Tongue (tissue), 2 donors: ENCODE results near the gene LAMA4. TPM values are rescaled to one million over a fixed set of nuclear protein-coding genes. Genes with fewer than 3 reads are reported as not detected.
A peak's percentile ranks its signal among the peaks of the same experiment; 100 is the strongest.

Experiments
- DNase-seq: peaks from one replicate; pipeline ENCODE4 v3.0.0-alpha.2; 2015
- total RNA-seq: library from RNA; depleted of rRNA; stranded (reverse); fragments of >200 nt; gene quantifications from one replicate; pipeline ENCODE4 v1.2.3, GENCODE V29; 2014

Gene LAMA4
- total RNA-seq, 1 donor from 2014 or later = 247 TPM

DNA sequence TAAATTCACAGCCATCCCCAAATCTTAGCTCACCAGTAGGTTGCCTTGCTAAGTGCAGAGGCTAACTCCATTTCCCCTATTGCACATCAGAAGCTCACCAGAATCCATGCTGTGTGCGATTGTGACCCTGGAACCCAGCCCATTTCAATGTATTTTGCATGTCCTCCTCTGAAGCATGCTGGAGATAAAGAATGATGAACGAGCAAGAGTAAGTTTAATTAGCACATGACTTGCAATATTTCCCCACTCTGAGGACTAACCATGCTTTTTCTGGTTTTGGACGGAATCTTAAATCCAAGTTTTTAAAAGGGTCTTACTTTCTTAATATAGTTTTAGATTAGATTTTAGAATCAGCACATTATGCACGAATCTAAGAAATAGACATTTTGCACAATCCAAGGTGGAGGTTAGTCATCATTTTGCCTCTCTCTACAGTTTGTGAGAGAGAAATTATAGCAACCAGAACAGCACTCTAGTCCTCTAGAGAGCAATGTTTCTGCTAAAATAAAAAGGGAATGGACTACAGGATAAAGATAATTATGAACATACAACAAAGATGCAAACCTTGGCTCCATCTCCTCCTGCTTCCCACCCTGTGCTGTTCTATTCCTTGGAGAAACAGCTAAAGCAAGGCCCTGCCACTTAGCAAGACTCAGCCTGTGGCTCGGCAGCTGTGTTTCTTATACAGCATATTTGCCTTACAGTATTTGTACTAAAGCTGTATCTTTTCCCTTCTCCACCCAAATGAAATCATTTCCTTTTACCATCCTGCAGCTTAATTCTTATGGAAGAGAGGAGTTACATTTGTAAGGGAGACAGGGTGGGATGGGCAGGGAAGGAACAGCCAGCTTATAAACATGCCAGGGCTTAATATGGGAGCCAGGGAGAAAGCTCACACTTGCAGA lies 24.9 kb upstream of the LAMA4 start:
- DNase-seq = peak; percentile 80

DNA sequence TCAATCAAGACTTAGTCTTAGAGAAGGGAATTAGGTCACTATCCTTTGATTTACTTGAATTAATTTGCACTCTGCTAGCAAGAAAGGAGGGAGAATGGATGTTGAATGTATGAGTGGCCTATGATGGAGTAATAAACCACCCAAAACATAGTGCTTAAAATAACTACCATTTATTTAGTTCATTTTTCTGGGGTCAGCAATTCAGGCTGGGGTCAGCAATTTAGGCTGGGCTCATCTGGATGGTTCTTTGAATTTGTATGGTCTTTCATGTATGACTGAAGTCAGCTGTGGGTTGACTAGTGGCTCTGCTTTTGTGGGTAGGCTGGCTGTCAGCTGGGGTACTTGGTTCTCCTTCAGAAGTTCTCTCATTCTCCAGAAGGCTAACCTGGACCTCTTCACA lies 21.0 kb upstream of the LAMA4 start:
- no peak for DNase-seq

DNA sequence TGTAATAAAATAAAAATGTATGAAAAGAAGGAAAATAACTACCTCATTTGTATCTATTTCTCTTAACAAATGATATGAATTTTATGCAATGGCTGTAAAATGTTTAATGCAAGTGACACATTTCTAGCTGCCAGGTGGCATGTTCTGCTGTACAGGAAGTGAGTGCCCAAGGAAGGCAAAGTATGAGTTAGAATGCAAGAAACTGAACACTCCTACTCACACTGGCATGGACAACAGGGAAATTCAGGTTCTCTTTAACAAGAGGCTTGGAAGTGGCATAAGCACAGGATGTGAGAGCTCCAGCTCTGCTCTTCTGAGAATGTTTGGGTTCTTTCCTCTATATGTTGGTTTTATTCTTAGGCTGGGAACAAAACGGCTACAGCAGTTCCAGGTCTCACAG lies 20.4 kb upstream of the LAMA4 start:
- DNase-seq = no peak

DNA sequence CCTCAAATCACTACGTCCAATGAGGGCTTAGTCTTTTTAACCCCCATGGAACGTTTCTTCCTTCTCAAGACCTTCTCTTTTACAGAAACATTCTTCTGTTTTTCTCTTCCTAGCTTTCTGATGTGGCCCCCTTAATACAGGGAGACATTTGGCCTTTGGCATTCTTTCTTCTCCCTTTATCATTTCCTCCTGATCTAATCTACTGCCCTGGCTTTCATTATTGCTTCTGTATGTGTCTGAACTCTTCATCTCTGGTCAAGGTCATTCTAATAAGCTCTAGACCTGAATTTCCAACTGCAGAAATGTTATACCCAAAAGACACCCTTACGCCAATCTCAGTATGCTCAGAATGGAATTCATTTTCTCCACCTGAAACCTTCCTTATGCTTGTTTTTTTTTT lies 18.4 kb upstream of the LAMA4 start:
- no peak for DNase-seq

DNA sequence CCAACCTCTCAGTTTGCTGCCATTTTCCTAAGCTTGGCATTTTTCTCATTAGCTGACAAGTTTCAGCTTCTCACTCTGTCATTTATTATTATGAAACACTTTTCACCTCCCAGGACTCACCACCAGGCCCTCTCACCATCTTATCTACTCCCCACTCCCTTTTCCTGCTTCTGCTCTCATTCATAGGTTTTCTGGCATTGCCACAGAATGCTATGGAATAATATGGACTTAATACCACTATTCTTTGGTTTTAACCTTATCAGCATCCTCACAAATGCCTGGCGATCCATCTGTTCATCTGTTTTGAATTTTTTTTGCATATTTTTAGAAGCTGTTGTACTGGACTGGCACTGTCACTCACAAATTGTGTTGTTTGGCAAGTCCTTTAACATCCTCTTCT lies 16.4 kb upstream of the LAMA4 start:
- no peak for DNase-seq

DNA sequence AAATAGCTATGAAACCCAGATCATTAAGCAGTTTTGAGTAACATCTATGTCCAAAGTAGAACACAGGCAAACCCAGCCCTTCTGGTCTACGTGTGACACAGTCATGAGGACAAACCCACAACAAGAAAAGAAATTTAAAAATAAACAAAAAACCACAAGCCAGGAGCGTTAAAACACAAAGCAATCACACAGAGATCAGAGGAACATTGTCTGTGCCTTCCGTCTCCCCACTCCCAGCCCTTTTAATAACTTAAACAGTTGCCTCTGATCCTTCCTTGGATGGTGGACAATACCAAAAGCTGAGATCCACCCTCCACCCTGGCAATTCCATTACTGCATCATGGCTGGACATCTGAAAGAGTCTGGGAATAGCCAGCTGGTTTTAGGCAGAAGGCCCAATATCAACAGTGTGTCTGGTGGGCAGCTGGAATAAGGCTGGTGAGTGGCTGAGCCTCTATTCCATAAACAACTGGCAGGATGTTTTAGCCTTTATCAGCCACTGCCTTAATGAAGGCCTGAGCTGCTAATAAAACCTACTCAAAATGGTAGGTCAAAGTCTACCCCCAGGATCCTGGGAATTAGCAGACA lies 15.7 kb upstream of the LAMA4 start:
- DNase-seq = peak; percentile 59

DNA sequence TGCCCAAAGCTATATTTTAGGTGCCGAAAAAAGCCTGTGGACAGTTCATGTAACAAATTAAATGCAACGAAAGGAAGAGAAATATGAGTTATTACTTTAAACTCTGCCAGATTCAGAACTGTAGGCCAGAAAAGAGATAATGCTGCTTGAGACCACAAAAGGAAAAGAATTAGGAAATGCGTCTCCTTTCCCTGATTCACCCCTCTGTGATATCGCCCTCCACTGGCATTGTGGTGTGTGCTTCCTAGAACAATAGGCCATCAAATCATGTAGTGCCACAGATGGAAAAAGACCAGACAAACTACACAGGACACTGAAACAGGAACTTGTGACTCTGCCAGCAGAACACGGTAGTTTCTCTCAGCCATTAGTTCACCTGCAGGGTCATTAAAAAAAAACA lies 14.7 kb upstream of the LAMA4 start:
- DNase-seq = no peak

DNA sequence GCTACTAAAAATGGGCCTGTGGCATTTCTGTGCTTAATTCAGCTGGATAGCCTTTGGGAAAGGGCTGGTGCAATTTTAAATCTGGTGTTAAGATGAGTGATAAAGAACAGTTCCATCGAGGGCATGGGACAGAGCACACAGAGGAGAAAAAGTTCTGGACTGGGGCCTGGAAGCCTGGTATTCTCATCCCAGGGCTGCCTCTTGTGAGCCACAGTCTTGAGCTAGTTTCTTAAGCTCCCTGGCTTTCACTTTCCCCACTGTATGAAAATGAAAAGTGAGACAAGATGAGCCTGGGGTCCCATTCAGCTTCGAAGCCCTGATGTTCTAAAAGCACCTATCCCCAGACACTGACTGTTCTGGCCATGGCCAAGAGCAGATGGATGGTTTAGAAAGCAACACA lies 14.3 kb upstream of the LAMA4 start:
- DNase-seq = no peak

DNA sequence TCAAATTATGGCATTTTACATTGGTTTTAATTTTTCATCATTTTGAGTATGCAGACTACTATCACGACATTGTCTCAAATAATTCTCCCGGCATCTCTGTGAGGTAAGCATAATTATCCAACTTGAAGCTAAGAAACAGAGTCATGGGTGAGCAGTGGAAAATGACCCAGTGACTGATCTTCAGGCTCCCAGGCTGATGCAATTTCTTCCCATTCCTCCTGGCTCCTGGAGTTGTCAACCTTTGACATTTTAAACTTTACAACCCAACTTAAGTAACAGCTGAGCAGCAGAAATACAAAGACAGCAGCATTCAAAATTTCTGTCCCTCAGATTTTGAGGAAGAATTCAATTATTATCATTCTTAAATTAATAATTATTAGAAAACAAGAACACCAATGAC lies 13.7 kb upstream of the LAMA4 start:
- no peak for DNase-seq

DNA sequence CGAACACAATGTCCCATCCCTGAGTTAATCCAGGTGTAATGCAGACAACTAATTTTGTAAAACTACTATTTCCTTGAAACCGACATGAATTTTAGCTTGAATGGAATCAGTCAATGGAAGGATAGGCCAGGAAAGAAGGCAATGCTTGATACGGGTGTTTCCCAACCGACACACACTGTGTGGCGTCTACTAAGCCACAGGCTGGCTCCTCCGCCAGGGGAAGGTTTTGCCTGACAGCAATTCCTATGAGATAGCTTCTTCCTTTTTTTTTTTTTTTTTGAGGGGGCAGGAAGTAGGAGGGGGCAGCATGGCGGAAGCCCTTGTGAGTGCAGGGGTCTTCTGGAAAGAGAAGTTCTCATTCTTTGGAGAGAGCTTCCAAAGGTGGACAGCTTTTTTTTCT lies 12.0 kb upstream of the LAMA4 start:
- DNase-seq = no peak

DNA sequence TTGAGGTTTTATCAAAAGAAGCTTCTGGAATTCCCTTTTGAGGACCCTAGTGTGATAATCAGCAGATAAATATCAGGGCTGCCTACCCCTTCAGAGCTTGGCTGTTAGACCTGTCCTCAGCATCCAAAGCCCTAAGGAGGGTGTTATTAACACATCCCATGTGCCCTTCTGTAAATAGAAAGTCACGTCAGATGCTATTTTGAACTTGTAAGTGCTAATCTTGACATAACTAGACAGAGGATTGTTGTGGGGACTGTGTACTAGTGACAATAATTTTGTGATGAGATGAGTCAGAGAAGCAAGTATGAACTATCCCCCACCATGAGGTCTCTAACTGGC lies 4.9 kb upstream of the LAMA4 start:
- DNase-seq = peak; percentile 64

DNA sequence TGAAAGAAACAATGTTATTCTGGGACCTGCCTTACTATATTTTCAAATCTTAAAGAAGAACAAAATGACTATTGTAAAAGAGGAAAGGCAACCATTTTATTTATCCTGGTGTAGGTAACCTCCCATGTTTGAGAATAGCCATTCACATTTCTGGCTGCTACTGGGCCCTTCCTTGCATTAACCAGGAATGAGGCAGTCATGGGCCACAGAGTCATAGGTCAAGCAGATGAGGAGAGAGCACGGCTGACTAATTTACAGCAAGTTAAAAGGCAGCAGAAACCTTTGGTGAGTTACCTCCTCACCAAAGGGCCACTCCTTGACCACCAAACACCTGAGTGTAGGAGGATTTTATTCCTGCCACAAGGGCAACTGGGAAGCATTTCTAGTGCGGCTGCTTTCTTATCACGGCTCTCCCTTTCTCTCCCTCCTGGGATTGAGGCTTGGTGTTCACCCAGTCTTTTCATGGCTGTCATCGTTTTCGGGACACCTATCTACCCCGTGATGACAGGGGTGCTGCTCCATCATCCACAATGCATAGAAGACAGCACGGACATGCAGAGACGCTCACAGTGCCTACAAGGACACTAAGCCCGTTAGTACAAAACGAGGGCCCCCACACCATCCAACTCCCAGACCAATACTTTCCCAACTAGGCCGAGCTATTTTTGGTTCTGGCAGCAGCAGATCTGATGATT lies 4.4 kb upstream of the LAMA4 start:
- DNase-seq = no peak

DNA sequence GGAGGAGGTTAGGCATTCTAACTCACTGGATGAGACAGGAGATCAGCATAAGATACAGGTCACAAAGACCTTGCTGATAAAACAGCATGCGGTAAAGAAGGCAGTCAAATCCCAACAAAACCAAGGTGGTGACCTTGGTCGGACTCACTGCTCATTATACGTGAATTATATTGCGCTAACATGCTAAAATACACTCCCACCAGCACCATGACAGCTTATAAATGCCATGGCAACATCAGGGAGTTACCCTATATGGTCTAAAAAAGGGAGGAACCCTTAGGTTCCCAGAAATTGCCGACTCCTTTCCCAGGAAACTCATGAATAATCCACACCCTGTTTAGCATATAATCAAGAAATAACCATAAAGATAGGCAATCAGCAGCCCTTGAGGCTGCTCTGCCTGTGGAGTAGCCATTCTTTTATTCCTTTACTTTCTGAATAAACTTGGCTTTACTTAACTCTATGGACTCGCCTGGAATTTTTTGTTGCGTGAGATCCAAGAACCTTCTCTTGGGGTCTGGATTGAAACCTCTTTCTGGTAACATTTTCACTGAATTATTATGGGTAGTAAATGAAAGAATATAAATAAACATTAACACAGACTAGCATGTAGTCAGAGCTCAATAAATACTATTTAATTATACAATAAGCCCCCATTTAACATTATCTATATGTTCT lies 3.0 kb upstream of the LAMA4 start:
- DNase-seq = no peak

DNA sequence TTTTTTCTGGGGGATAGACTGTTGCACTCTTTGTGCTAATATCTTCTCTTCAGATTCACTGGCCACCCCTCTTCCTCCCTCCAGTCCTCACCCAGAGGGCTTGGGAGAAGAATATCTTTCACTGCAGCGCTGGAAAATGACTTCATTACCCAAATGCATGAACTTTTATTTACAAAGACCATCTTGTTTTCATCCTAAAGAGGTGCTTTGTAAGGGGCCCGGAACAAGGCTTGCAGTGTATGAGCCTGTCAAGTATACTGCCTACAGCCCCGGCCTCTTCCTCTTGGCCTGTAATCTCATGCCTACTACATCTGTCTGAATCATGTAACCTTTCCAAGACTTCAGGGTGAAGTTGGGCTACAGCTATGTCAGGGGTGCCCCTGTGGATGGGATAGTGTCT lies 554 bp upstream of the LAMA4 start:
- DNase-seq = peak; percentile 68

DNA sequence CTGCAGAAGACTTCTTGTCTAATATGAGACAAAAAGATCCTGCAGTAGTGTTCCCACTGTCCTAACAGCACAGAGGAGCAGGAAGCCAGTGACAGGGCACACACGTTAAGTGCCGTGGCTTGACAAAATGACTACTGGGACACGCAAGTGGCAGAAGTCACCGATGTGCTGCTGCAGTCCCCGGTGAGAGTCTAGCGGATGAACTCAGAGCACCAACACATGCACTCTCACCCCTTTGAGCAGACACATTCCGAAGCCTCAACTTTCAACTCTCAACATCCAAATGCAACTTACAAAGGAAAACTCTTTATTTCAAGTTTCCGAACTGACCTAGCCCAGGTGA lies 898 bp downstream of the LAMA4 start:
- peak; percentile 61 for DNase-seq

DNA sequence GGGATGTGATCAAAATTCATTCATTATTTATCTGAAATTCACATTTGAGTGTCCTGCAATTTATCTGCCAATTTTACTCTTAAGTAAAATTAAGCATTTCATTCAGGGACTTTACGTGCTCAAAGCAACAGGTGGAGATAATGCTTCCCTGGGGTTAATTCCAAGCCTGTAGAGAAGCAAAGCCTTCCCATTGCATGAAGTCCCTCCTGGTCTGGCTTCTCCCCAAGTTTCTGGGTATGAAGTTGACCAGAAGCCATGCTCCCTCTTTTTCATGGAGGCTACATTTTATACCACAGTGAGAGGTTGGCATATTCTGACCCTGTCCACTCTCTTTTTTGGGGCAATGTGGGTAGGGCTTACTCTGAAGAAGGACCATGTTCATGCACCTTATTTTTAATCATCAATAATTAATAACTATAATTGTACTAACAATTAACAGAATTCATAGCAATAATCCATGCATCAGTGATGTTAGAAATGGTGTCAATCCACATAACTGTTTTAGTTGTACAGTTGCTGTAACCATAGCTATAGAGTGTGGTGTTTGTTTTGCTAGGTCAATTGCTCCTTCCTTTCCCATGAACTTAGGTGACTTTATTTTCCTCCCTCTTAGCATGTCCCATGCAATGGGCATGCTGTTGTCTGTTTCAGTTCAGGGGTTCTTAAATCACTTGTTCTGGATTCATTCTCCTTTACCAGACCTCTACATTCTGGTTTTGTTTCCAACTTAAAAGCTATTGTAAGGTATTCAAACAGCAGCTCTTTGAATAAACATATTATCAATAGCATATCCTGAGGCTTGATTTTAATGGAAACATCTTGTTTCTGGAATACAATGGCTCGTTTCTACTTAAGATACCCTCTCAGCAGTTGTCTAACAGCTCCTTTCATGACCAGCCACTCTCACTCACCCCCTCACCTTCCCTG lies 1.5 kb downstream of the LAMA4 start:
- DNase-seq = peak; percentile 86

DNA sequence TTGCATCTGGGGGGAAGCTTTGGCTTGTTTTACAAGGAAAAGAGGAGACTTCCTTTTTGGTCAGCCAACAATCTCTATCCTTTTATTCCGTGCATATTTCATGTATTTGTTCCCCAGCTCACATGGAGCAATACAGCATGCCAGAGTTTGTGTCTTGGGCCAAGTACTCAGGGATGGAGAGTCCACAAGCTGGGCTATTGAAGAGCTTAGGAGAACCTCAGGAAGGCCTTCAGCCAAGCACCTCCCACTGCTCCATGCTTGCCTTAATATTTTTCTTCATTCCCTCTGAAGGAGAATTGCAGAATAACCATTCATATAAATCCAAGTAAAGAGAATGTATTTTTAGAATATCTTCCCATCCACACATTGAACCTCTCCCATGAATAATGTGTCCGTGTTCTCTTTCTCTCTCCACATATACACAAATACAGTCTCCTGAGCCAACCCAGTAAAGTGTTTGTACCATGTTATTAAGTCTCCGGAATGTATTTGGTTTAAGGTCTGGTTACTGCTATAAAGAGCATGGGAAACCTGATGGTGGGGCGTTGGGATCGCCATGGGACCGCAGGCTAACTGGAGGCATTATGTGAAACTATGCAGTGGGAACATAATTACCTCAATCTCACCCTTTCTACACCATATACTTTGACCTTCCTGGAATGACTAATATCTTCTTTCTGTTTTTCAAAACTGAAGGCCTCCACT lies 3.0 kb downstream of the LAMA4 start:
- DNase-seq = peak; percentile 85

DNA sequence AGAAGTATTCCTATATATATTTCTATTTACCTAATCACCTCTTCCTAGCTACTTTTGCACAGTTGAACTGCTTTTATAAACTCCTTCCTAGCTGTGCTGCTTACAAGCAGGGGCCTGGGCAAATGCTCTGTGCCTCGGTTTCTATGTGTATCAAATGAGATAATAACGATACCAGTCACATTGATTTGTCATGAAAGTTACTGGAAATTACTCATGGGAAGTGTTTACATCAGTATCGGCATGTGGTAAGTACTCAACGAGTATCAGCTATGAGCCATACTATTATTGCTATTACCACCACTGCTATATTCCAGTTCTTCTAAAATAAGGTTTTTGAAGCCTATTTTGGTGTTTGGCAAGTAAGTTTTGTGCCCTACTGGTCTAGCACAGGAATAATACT lies 4.9 kb downstream of the LAMA4 start:
- DNase-seq = no peak

DNA sequence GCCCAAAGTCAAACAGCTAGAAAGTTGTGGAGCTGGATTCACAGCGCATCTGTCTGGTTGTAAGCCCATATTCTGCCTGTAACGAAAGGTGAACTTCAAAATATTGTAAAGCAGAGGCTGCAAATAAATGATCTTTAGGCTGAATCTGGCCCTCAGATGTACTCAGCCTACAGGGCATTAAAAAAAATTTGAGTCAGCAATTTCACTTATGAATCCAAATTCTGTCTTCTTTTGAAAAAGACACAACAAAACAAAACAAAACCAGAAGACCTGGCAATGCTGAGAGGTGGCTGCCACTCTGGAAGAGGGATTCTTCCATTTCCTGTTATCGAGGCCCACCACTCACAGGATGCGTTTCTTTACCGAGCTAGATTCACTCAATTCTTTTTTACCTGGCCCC lies 7.1 kb downstream of the LAMA4 start:
- DNase-seq = no peak

DNA sequence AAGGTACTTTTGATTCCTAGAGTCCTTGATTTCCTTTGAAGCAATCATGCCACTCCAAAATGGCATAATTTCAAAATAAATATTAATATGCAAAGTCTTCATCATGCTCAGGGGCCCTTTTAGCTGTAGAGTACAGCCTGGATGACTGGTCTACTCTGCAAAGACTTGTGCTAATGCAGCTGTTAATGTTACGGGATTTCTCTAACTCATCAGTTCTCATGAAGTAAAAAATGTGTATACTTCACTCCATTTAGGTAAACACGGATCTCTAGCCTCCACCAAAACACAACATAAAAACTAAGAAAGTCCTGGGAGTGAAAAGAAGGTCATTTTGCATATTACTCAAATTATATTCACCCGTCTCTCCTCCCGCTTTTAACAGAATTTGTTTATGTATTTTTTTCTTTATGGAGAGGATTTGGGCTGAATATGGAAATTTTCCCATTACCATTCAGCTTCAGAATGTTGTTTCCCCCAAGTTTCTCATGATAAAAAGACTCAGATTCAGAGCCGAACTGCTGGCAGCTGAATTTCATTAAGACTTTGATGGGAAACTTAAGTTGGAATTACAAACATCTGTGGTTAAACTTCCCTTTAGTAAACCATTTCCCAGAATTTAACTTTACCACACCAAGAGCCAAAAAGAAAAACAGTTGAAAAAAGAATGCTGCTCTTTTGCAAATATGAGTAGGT lies 8.7 kb downstream of the LAMA4 start:
- DNase-seq = peak; percentile 90
